RWPE2 (cell line): Measurements from ENCODE around the gene CNTNAP2.

Source experiments
- ATAC-seq: fragments of 200-7000 bp; cut with Tn5 transposase; 3 replicates; pipeline ENCODE4 v1.9.1; 2021; ENCODE audit warnings: low read depth
- DNase-seq: peaks from one replicate; pipeline ENCODE4 v3.0.0-alpha.2; 2020; ENCODE audit warnings: low spot score
- H3K27ac ChIP-seq: fragments of 450-650 bp; 2 replicates; pipeline ENCODE4 v1.5.1; 2017; ENCODE audit warnings: mild to moderate bottlenecking; ENCODE audit not compliant: poor library complexity, severe bottlenecking
- H3K27me3 ChIP-seq: fragments of 250-450 bp; sonication (Bioruptor Pico); 2 replicates; pipeline ENCODE4 v1.5.1; 2021; ENCODE audit warnings: mild to moderate bottlenecking, moderate library complexity; ENCODE audit not compliant: insufficient read depth, poor library complexity, severe bottlenecking
- H3K36me3 ChIP-seq: fragments of 250-450 bp; sonication (Bioruptor Pico); 2 replicates; pipeline ENCODE4 v1.5.1; 2020; ENCODE audit warnings: low read depth, mild to moderate bottlenecking, moderate library complexity
- H3K4me1 ChIP-seq: fragments of 250-450 bp; sonication (Bioruptor Pico); 2 replicates; pipeline ENCODE4 v1.5.1; 2021; ENCODE audit warnings: mild to moderate bottlenecking, moderate library complexity; ENCODE audit not compliant: insufficient read depth, poor library complexity, severe bottlenecking
- H3K4me3 ChIP-seq: fragments of 250-450 bp; sonication (Bioruptor Pico); 2 replicates; pipeline ENCODE4 v1.5.1; 2021; ENCODE audit warnings: mild to moderate bottlenecking, moderate library complexity; ENCODE audit not compliant: severe bottlenecking
- H3K9me3 ChIP-seq: fragments of 250-450 bp; sonication (Bioruptor Pico); 2 replicates; pipeline ENCODE4 v1.5.1; 2021; ENCODE audit warnings: mild to moderate bottlenecking, moderate library complexity; ENCODE audit not compliant: severe bottlenecking
- CTCF ChIP-seq: fragments of 450-650 bp; IDR thresholded peaks from one replicate; pipeline ENCODE4 v1.5.1; 2017; ENCODE audit warnings: mild to moderate bottlenecking, moderate library complexity; ENCODE audit not compliant: poor library complexity, severe bottlenecking

CNTNAP2 gene

GRCh38 chr7:147052818-147053217 is 936.2 kb downstream of the CNTNAP2 start:
- Histone ChIP-seq H3K9me3 (no peaks in the 10 kb centered on the region), H3K36me3 (no peaks in the 10 kb centered on the region), H3K4me1 (no peaks in the 10 kb centered on the region), H3K27me3 (no peaks in the 10 kb centered on the region), H3K4me3 (no peak overlapping the region), H3K27ac (no peak overlapping the region)
- DNase-seq (no peak), ATAC-seq (no peak)
- no peak for TF ChIP-seq CTCF

GRCh38 chr7:147053746-147054145 is 937.1 kb downstream of the CNTNAP2 start:
- H3K27ac ChIP-seq, result no peak overlapping the region
- H3K9me3 ChIP-seq, result no peaks in the 10 kb centered on the region
- ATAC-seq, result no peak
- no peaks in the 10 kb centered on the region for H3K36me3 ChIP-seq
- TF ChIP-seq CTCF, result no peak
- no peak for DNase-seq
- no peak overlapping the region for H3K4me3 ChIP-seq
- no peaks in the 10 kb centered on the region for H3K27me3 ChIP-seq
- no peaks in the 10 kb centered on the region for H3K4me1 ChIP-seq

GRCh38 chr7:147060070-147060469 is 943.5 kb downstream of the CNTNAP2 start:
- DNase-seq (no peak), ATAC-seq (no peak)
- no peaks in the 10 kb centered on the region for H3K36me3 ChIP-seq
- no peaks in the 10 kb centered on the region for H3K4me1 ChIP-seq
- no peak overlapping the region for H3K27ac ChIP-seq
- H3K4me3 ChIP-seq, result no peak overlapping the region
- no peaks in the 10 kb centered on the region for H3K9me3 ChIP-seq
- H3K27me3 ChIP-seq, result no peaks in the 10 kb centered on the region
- no peak for TF ChIP-seq CTCF

GRCh38 chr7:147062897-147063296 is 946.3 kb downstream of the CNTNAP2 start:
- Histone ChIP-seq H3K4me3 (no peak overlapping the region), H3K4me1 (no peaks in the 10 kb centered on the region), H3K9me3 (no peaks in the 10 kb centered on the region), H3K27ac (no peak overlapping the region), H3K36me3 (no peaks in the 10 kb centered on the region), H3K27me3 (no peaks in the 10 kb centered on the region)
- DNase-seq (no peak), ATAC-seq (no peak)
- no peak for TF ChIP-seq CTCF

GRCh38 chr7:147068842-147069241 is 952.2 kb downstream of the CNTNAP2 start:
- H3K4me3 ChIP-seq, result no peak overlapping the region
- ATAC-seq (no peak), DNase-seq (no peak)
- H3K4me1 ChIP-seq, result no peaks in the 10 kb centered on the region
- no peaks in the 10 kb centered on the region for H3K36me3 ChIP-seq
- no peak overlapping the region for H3K27ac ChIP-seq
- H3K27me3 ChIP-seq, result no peaks in the 10 kb centered on the region
- no peak for TF ChIP-seq CTCF
- H3K9me3 ChIP-seq, result no peaks in the 10 kb centered on the region
